Epithelial cell of prostate (primary cell): ENCODE measurements around the gene UBL5.

ENCODE experiments used
- DNase-seq: peaks from one replicate; pipeline ENCODE4 v3.0.0-alpha.2; 2011; ENCODE audit warnings: low read depth, low spot score
- H3K27ac ChIP-seq: fragments of 450-650 bp; 2 replicates; pipeline ENCODE4 v1.5.1; 2017; ENCODE audit warnings: mild to moderate bottlenecking

The UBL5 gene

DNA sequence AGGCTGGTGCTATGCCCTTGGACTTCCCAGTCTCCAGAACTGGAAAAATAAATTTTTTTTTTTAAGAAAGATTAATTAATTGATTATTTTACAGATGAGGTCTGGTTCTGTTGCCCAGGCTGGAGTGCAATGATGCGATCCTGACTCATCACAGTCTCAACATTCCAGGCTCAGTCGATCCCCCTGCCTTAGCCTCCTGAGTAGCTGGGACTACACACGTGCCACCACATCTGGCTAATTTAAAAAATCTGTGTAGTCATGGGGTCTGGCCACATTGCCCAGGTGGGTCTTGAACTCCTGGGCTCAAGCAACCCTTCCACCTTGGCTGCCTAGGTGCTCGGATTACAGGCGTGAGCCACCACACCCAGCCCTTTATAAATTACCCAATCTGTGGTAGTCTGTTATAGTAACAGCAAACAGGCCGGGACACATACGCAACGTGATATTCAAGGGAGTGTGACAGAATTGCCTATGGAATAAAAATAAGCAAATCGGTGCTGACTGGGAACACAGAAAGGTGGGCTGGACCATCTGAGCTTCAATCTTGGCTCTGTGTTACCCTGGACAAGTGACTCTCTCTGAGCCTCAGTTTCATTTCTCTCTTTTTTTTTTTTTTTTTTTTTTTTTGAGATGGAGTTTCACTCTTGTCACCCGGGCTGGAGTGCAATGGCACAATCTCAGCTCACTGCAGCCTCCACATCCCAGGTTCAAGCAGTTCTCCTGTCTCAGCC, 50.2 kb downstream of the UBL5 start:
- no peak for DNase-seq
- peak overlapping the region; percentile 24 for H3K27ac ChIP-seq

DNA sequence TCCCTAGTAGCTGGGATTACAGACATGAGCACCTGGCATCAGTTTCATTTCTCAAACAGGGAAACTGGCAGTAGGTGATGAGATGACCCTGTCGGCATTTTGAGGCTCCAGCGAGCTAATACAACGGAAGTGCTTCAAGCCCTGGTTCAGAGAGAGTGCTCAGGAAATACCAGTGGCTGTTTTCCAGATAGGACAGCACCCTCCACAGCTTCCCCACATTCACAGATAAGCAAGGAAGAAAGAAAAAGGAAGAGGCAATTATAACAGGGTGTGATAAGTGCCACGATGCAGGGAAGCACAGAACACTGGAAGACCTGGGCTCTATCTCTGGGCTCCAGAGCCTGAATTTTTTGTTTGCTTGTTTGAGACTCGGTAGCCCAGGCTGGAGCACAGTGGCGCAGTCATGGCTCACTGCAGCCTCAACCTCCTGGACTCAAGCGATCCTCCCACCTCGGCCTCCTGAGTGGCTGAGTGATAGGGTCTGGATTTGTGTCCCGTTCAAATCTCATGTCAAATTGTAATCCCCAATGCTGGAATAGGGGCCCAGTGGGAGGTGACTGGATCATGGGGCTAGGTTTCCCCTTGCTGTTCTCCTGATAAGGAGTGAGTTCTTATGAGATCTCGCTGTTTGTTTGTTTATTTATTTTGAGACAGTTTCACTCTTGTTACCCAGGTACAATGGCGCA, 50.9 kb downstream of the UBL5 start:
- H3K27ac ChIP-seq = no peak overlapping the region
- no peak for DNase-seq
